Ishikawa (cell line): ENCODE data around the gene SCN4B.

Experiments used
- EP300 ChIP-seq: IDR thresholded peaks from 2 replicates; pipeline ENCODE4 v1.6.1; 2012; ENCODE audit warnings: borderline replicate concordance
- RAD21 ChIP-seq: IDR thresholded peaks from 2 replicates; pipeline ENCODE4 v1.6.1; 2012; ENCODE audit warnings: low read depth

- TF ChIP-seq EP300 (no peak), RAD21 (no peak)
Measured at GRCh38 chr11:118180300-118180703, 27.7 kb upstream of the SCN4B start.
